ENCODE results near the gene LCNL1.

- TF ChIP-seq CTCF (IDR thresholded peaks at IDR 0.05) (no peak), POLR2A (IDR thresholded peaks at IDR 0.05) (no peak)
Observed at GRCh38 chr9:136977649-136978072, 5.1 kb upstream of the LCNL1 start.

All from Peyer's patch (tissue), 4 donors.